HG02678 (cell line): ENCODE measurements around the gene PDZRN4.
"Not testable (repeated sequence)": the region's sequence is repeated elsewhere in the genome, so short reads cannot be mapped to it uniquely, and the experiment has no call there.

Experiments used
- ATAC-seq: cut with Tn5 transposase; IDR thresholded peaks from one replicate; pipeline ENCODE4 v1.9.1; 2021; ENCODE audit warnings: mild to moderate bottlenecking, moderate library complexity; ENCODE audit not compliant: unreplicated experiment

PDZRN4 gene

DNA sequence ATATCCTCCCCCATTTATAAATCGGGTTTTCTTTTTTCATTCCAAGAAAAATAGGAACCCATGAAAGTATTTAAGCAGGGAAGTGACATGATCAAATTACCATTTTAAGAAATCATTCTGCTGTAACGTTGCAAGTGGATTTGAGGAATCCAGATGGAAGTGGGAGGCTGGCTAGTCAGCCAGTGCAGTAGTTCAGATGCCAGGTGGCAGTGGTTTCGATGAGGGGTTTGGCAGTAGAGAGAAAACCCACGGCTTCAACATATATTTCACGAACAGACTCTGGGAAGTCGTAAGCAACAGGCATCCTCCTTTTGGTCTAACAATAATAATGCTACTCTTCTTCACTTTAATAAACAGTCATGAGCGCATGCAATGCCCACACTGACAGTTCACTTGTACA, 25.0 kb downstream of the PDZRN4 start:
- ATAC-seq: no peak

DNA sequence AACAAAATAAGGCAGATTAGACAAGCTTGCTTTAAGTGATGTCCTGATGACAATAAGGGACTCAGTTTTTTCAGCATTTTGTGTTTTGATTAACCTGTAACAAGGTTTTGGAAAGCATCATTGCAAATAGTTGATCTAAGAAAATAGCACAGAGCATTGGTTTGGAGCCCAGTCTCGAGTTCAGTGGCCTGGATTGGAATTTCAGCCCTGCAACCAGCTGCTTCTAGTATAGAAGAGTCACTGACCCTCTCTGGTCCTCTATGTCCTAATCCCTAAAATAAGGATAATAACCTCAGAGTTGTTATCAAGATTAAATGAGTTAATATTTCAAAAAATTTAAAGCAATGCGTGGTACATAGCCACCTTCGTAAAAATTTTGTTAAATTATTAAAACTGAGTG, 25.5 kb downstream of the PDZRN4 start:
- ATAC-seq: no peak

DNA sequence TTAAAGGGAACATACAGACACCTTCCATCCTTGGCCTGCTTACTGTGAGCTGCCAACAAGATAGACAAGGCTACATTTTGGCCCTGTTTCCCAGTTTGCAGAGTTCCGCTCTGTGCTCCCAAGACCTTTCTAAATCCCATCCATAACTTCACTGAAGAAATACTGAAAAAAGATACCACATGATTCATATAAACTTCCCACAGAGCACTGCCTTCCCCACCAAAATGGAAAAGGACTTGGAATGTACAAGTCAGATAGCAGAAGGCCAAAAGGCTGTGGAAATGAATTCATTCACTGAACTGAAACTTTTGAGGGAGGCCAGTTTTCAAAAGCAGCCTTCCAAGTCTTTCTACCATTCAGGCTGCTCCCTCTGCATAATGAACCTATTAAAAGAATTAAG, 29.6 kb downstream of the PDZRN4 start:
- ATAC-seq: no peak

DNA sequence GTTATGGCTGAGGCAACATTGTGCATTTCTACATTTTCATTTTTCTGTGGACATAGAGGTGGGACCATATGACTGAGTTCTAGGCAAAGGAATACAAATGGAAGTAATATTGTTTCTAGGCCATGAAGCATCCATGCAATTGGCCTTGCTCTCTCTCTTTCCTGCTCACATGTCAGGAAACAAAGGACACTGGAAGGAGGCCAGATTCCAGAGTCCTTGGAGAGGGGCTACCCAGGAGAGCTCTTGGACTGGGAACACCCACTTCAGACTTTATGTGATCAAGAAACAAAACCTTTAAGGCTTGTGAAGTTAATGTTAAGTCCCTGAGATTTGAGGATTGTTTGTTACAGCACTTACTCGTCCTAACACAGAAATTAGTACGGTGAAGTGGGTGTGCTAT, 32.8 kb downstream of the PDZRN4 start:
- no peak for ATAC-seq

DNA sequence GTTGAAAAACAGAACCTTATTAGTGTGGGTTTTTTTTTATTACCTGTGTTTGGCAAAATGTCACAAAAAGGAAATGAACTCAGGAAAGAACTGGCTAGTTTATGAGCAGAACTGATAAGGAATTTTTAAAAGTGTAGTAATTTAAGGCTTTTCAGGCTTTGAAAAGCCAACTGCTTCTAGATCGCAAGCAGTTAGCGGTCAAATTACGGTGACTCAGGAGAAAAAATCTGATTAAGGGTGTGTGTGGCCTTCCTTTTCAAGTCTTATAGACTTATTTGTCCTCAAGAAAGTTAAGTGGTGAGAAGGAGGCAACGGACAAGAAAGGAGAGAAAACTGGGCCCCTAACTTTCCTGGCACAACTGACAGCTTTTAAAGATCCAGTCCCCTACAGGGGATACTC, 33.4 kb downstream of the PDZRN4 start:
- ATAC-seq: no peak

DNA sequence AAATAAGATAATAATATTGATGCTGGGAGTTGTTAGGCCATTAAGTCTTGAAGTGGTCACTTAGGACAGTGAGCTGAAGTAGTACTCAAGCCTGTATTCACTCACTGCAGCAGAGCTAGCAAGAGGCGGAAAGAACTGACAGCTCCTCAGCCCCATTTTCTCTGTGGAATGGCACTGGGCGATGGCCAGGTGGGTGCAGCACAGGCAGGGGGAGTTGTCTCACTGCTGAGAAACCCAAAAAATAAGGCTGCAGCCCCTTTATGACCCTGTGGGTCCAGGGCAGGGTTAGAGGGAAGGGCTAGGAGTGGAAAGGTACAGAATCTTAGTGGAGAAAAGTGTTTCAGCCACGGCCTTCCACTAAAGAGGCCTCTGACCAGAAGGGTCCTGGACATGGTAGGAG, 35.5 kb downstream of the PDZRN4 start:
- ATAC-seq: no peak

DNA sequence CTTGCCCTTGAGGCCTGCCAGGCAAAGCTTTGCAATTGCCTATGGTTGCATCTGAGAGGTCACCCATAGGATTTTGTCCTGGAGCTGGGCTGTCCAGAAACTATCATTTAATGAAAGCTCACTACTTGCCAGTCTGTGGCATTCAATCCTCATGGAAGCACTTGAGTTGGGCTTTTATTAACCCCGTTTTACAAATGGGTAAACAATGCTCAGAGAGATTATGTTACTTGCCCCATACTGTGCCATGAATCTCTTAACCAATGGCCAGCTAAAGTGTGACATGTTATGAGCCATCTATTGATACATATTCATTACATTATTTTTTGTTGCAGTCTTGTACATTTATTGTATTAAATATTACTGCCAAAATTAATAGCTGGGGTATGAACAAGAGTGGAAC, 35.9 kb downstream of the PDZRN4 start:
- ATAC-seq: no peak

DNA sequence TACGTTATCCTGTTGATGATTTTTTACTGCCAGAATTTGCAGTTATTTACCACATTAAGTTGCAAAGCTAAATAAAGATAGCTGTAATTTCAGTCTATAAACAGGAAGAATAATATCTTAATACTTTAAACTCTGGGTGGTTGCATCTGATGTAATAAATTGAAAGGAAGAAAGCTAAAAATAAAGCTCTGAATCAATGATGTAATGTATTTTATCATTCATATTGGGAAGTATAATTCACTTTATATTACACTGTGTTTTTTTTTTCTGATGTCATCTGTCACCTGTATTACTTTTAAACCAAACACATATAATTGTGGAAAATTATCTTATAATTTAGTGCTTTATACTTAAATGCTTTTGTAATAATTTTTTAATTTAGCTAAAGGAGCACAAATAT, 37.1 kb downstream of the PDZRN4 start:
- ATAC-seq: no peak

DNA sequence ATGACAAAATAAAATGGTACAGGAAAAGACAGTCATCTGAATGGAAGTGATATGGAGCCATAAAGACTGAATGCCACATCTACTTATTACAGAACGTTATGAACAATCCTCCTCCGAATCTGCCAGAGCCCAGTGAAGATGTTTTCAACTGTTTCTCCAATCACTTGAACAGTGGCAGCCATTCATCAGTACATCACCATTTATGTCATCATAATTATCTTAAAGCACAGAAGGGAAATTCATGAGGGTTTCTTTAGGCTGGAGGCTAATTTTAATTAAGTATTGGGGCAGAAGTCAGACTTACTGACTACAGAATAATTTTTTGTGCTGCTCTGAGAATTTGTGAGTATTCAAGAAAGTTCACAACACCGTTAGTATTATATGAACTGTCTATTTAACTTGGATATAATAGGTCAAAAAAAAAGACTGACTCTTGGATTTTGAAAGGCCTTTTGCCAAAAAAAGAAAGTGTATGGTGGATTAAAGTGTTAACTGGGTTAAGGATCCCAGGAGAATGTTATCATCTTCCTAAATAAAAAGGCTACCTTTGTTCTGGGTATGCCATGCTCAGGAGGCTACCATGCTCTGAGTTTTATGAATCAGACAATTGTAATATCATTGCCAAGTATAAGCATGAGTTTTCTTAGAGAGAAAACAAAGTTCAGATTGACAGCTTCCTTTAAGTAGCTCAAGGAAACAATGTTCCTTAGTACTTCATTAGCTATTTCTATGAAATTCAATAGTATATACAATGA, 40.1 kb downstream of the PDZRN4 start:
- ATAC-seq: no peak

DNA sequence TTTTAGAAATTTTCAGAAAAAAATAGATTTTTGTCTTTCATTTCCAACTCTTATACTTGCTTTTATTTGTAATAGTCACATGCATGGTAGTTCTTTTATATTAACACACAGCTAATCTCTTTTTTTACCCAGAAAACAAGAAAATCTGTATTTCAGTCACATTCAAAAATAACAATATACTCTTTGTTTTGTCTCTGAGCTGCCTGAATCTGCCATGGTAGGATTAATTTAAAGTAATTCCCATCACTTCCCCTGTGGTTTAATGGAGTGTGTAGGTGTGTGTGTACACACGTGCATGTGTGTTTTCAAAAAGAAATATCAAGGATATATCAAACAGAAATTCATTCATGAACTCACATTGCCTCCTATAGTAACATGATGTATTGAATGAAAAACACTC, 42.6 kb downstream of the PDZRN4 start:
- no peak for ATAC-seq

DNA sequence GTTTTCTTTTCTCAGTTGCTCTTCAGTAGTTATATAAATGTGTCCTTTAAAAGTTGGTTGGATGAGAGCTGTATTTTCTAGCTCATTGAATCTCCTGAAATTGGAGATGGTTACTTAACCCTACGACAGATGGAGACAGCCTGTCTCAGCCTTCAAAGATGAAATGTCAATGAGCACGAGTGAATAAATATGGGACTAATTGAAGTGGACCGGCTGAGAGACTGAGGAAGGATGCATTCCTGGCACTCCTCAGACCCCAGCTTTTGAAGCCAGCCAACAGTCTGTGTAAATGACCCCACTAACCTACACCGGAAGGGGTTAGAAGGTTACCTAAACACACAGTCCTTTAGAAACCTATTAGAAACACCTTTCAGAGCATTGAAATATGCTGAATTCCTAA, 46.6 kb downstream of the PDZRN4 start:
- no peak for ATAC-seq

DNA sequence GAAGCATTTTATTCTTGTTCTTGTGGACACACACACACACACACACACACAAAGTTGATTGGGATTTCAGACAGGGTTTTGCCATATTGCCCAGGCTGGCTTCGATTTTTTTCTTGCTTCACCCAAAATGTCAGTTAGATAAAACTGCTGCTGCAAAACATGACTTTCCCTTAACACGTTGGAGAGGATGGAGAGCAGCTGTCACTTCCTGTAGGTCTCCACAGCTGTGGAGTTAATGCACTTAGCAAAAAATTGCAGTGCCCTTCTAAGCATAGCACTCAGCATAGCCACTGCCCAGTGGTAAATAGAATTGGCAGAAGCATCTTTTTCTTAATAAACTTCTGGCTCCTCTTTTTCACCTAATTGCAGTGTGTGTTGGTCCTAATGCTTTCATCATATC, 54.5 kb downstream of the PDZRN4 start:
- no peak for ATAC-seq

DNA sequence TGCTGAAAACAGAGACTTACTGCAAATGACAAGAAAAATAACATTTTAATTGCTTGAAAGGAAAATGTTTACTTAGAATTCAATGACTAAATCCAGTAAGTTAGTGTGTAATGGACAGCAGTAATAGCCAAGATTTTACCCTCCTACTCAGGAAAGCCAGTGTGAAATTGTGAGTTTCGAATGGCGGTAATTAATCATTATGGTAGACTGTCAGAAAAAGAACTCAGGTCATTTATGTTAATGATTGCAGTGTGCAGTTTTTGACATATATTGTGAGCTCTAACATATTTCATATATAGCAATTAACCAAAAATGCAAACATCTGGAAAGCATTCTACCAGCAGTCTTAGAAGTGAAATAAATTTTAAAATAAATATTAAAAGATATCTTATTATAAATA, 60.3 kb downstream of the PDZRN4 start:
- ATAC-seq: no peak

DNA sequence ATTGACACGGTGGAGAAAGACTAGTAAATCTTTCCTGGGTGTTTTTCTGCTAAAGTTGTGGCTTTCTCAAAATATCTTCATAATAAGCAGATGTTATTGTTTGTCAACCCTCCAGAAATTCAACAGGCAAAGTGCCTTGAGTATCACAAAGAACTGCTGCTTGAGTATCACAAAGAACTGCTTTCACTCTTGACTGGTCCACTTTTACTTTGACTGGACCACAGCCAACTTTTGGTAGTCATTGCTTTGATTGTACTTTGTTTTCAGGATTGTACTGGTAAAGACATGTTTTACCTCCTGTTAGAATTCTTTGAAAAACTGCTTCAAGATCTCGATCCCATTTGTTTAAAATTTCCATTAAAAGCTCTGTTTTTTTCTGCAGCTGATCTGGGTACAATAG, 62.6 kb downstream of the PDZRN4 start:
- no peak for ATAC-seq

DNA sequence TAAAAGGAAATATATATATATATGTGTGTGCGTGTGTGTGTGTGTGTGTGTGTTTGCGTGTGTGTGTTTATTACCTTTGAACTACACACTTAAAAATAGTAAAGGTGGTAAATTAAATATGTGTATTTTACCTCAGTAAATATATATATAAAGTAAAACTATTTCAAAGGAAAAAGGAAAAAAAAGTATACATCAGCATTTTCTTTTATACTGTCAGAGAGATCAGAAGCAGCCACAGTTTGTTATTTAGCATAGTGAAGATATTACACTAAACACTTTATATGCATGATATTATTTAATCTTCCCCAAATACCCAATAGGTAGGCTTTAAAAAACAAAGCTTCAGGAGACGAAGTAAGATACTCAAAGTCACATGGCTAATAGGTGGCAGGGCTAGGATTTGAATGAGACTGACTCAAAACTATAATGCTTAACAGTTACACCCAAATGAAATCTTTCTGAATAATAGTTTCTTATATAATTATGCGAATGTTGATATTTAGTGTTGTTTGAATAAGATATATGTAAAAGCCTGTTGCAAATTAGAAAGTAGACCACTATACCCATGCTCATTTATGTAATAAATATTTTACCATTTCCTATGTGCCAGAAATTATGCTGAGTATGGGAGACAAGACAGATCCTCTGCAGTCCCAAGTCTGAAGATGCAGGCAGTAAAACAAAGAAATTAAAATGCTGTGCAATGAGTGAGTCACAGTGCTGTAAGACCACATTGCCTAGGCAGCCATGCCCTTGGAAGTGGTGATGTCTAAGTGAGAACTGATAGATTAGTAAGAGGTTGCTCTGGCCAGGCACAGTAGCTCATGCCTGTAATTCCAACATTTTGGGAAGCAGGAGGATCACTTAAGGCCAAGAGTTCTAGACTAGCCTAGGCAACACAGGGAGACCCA, 66.1 kb downstream of the PDZRN4 start:
- ATAC-seq: no peak

DNA sequence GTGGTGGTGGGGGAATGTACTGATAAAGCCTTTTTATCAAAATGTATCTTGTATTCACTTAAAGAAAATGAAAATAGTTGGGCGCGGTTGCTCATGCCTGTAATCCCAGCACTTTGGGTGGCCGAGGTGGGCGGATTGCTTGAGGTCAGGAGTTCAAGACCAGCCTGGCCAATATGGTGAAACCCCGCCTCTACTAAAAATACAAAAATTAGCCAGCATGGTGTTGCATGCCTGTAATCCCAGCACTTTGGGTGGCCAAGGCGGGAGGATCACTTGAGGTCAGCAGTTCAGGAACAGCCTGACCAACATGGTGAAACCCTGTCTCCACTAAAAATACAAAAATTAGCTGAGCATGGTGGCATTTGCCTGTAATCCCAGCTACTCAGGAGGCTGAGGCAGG, 75.1 kb downstream of the PDZRN4 start:
- ATAC-seq: not testable (repeated sequence)

DNA sequence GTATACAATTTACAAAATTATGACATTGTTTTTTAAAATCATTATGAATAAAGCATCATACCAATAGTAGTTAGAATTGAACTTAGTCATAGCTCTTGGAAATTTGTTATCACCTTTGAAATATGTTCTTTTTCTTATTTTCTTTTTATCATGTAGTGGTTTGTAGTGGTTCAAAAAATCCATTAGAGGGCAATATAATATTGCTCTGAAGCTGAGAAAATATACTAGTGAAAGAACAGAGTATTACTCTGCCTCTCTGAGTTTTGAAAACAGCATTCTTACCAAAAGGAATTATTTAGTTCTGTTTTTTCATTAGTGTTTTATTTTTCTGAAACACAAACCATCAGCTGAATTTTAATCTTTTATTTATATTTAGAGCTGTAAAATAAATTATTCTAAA, 76.2 kb downstream of the PDZRN4 start:
- ATAC-seq: no peak

DNA sequence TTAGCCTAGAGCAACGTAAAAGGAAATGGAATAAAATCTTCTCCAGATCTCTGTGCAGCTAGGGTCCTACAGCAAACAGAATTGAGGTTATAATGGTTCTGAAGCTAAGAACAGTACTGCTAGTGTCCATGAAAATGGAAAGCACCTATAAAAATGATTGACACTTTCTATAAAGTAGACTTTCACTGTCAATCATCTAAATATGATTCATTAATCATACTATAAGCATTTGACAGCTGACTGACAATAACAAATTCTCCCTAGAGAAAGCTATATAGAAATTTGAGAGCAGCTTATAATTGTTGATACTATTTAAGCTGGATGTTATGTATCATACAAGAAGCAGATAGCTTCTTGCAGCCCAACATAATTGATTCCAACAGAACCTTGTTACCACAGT, 80.9 kb downstream of the PDZRN4 start:
- ATAC-seq: no peak

DNA sequence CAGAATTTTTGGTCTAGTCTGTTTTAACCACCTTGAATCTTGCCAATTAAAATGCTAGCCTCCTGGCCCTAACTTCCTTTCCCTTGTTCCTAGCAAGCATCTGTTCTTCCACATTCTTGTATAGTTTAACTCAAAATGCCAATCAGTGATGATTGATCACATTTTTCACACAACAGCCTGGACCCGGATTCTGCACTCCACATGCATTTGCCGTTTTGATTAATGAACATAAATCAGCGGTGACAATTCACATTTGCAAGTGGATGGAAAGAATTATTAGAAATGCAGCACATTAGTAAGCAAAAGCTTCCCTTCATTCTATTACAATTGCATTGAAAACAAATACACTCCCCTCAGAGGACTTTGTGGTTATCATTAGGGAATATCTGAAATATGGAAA, 83.4 kb downstream of the PDZRN4 start:
- ATAC-seq: no peak

DNA sequence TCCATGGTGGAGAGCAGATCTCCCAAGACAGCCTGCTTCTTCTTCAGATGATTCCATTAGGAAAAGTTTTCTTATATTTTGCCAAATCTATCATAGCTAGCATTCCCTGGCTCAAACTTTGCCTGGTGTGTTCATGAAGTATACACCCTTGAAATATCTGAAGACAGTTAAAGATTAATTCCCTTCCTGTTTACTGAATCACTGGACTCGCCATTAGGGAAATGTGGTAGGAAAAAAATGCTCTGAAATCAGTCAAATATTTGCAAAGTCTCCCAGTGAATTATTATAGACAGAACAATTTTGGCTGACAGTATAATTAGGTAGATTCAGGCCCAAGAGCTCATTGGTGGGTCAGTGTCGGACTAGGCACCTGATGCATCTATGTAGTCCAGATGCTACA, 86.5 kb downstream of the PDZRN4 start:
- no peak for ATAC-seq

DNA sequence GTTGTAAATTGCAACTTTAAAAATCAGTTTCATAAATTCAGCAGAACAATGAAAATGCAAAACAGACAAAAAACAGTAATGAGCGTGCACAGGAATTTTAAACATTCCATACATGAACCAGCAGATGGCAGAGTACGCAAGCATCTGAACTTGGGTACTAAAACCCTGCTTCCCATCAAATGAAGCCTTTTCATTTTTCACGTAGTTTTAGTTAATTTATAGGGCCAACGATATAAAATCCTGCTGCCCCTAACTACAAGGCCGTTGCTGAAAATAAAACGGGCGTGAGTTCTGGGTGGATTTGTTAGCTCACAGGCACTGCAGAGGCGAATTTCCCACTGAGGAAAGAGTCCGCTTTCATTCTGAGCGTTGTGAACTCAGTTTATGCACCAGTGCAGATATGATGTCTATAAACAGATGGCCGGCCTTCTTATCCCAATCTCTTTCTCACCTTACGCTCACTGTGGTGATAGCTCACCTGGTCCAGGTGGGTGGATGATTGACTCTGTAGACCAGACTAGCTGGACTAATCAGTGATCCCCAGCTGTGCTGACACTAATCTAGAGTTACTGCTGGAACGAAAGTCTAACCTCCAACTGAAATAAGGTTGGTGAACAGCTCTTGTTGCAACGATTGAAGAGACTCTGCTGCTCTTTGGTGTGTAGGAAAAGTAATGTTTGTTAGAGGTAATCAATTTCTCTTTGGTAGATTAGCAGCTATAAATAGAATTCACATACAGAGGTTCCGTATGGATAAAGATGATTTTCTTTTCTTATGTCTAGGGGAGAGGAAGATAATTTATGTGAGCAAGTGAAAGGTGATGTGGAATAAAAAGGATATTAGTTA, 89.2 kb downstream of the PDZRN4 start:
- ATAC-seq: peak; percentile 57

DNA sequence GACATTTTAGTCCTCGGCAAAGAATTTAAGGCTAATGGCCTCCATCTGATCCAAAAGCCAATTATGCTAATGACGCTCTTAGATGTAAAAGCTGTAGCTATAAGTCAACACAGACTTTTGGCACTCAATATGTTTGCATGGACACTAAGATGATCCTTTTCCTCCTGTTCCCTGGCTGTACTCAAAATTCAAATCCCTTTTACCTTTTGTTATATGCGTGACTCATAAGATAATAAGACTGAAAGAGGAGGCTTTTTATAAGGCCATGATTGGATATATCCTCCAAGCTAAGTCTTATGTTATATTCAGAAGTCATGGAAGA, 89.8 kb downstream of the PDZRN4 start:
- ATAC-seq: no peak
